HepG2 (cell line): ENCODE results near the gene TKTL1. TPM values are rescaled to one million over a fixed set of nuclear protein-coding genes. Genes with fewer than 3 reads are reported as not detected.

Source experiments
- ATAC-seq: fragments of 200-7000 bp; cut with Tn5 transposase; 3 replicates; pipeline ENCODE4 v1.9.1; 2020; ENCODE audit warnings: mild to moderate bottlenecking, moderate library complexity
- BruUV-seq: library from RNA; stranded (reverse); fragments of 400-500 nt; replicated peaks from 2 replicates; lab custom pipeline; 2021; lab: Mats Ljungman, UMichigan
- CTCF ChIA-PET: fragments of 300-600 bp; formaldehyde crosslinking; extraction: SDS; loops from one replicate; lab custom pipeline; 2021; ENCODE audit warnings: low total read pairs, inconsistent platforms, low intra/inter-chr PET ratio; lab: Yijun Ruan, JAX
- POLR2A ChIA-PET: fragments of 350-600 bp; sonication (Branson Sonifier 250); formaldehyde crosslinking; loops from one replicate; lab custom pipeline; 2020; ENCODE audit warnings: antibody characterized with exemption, inconsistent platforms; lab: Yijun Ruan, JAX
- DNase-seq: peaks from one replicate; pipeline ENCODE4 v3.0.0-alpha.2; 2015; ENCODE audit warnings: low spot score
- FAIRE-seq: peaks from 3 replicates; lab custom pipeline; 2011; peaks lifted over from hg19 to GRCh38; lab: Jason Lieb, UNC
- H2AFZ ChIP-seq: one replicate; pipeline ENCODE4 v1.6.1; 2011; ENCODE audit warnings: low read length, inconsistent platforms
- H3K27ac ChIP-seq: fragments of 300-600 bp; 3 replicates; pipeline ENCODE4 v1.8.0; 2011; ENCODE audit warnings: mixed run types, mild to moderate bottlenecking, mixed read lengths, low read length, inconsistent platforms; ENCODE audit not compliant: insufficient read depth; ENCODE audit errors: extremely low read length
- H3K27me3 ChIP-seq, 2 experiments: fragments of 200-600 bp in 1 of 2; 2 replicates in 1 of 2; 3 replicates in 1 of 2; pipeline versions ENCODE4 v1.6.0 to v1.8.0; 2011; ENCODE audit warnings: low read length in 2 of 2, mild to moderate bottlenecking in 2 of 2, moderate library complexity in 2 of 2, inconsistent platforms in 1 of 2; ENCODE audit not compliant: insufficient read depth in 2 of 2, control insufficient read depth in 1 of 2
- H3K36me3 ChIP-seq, 2 experiments: fragments of 200-600 bp in 1 of 2; replicated peaks in 1 of 2; 2 replicates in 1 of 2; 3 replicates in 1 of 2; pipeline versions ENCODE4 v1.5.1 to v1.8.0; 2011; ENCODE audit warnings: low read length in 2 of 2, inconsistent platforms in 1 of 2; ENCODE audit not compliant: insufficient read depth in 2 of 2, control insufficient read depth in 1 of 2
- H3K4me1 ChIP-seq: 2 replicates; pipeline ENCODE4 v1.5.1; 2012; ENCODE audit warnings: low read length, inconsistent platforms; ENCODE audit not compliant: insufficient read depth
- H3K4me2 ChIP-seq: 2 replicates; pipeline ENCODE4 v1.6.0; 2011; ENCODE audit warnings: low read depth, low read length, inconsistent platforms
- H3K4me3 ChIP-seq, 3 experiments: fragments of 200-600 bp in 1 of 3; sonication (generic), shearing (Covaris generic) in 1 of 3; replicated peaks in 1 of 3; 2 replicates each; pipeline ENCODE4 v1.5.1; 2011 to 2016; ENCODE audit warnings: low read length in 3 of 3, inconsistent platforms in 2 of 3, low read depth in 2 of 3, mild to moderate bottlenecking in 2 of 3, control low read depth in 1 of 3, mixed read lengths in 1 of 3; ENCODE audit not compliant: insufficient read depth in 1 of 3
- H3K79me2 ChIP-seq: one replicate; pipeline ENCODE4 v1.6.1; 2011; ENCODE audit warnings: low read length, inconsistent platforms; ENCODE audit not compliant: insufficient read depth
- H3K9ac ChIP-seq: 2 replicates; pipeline ENCODE4 v1.6.0; 2011; ENCODE audit warnings: mild to moderate bottlenecking, low read depth, low read length, inconsistent platforms; ENCODE audit not compliant: insufficient read depth
- H3K9me3 ChIP-seq: 2 replicates; pipeline ENCODE4 v1.5.1; 2012; ENCODE audit warnings: mild to moderate bottlenecking, low read length
- H4K20me1 ChIP-seq: 2 replicates; pipeline ENCODE4 v1.6.0; 2011; ENCODE audit warnings: inconsistent platforms, mild to moderate bottlenecking, low read length, moderate library complexity; ENCODE audit not compliant: insufficient read depth
- AGO2 ChIP-seq: fragments of 200-400 bp; formaldehyde crosslinking; optimal IDR thresholded peaks from 2 replicates; pipeline ENCODE3; 2017; ENCODE audit warnings: mild to moderate bottlenecking, low read depth, low read length, moderate library complexity
- MAFG ChIP-seq: sonication (generic); formaldehyde crosslinking; IDR thresholded peaks from 2 replicates; pipeline ENCODE4 v1.5.1; 2020; ENCODE audit warnings: mild to moderate bottlenecking, missing genetic modification reagents
- NCOA2 ChIP-seq: sonication (generic); formaldehyde crosslinking; IDR thresholded peaks from 2 replicates; pipeline ENCODE4 v1.8.0; 2022; ENCODE audit warnings: inconsistent platforms
- POLR2G ChIP-seq: fragments of 200-400 bp; formaldehyde crosslinking; IDR thresholded peaks from 2 replicates; pipeline ENCODE4 v1.6.1; 2018; ENCODE audit warnings: mild to moderate bottlenecking, low read depth, low read length, moderate library complexity
- SAFB2 ChIP-seq: sonication (generic); formaldehyde crosslinking; IDR thresholded peaks from 2 replicates; pipeline ENCODE4 v1.5.1; 2020; ENCODE audit warnings: missing genetic modification reagents, low read depth, mild to moderate bottlenecking, borderline replicate concordance
- ZBTB20 ChIP-seq: sonication (generic); formaldehyde crosslinking; IDR thresholded peaks from 2 replicates; pipeline ENCODE4 v1.8.1; 2023; ENCODE audit warnings: missing genetic modification reagents, low read depth, mild to moderate bottlenecking, borderline replicate concordance
- ZNF574 ChIP-seq: sonication (generic); formaldehyde crosslinking; IDR thresholded peaks from 2 replicates; pipeline ENCODE4 v1.4.0; 2020; ENCODE audit warnings: missing genetic modification reagents
- ZNF646 ChIP-seq: sonication (generic); formaldehyde crosslinking; IDR thresholded peaks from 2 replicates; pipeline ENCODE4 v1.9.0; 2021; ENCODE audit warnings: mild to moderate bottlenecking, missing genetic modification reagents
- WGBS: methylation state at CpG from one replicate; pipeline ENCODE4 v1.1.6; 2017; ENCODE audit warnings: low lambda C conversion rate; 5-methylcytosine and 5-hydroxymethylcytosine counted together
- in situ Hi-C: cut with HindIII; loops from 2 replicates; pipeline ENCODE4 v1.10.0; 2017; ENCODE audit warnings: low pct_unique_long_range_greater_than_20kb; ENCODE audit not compliant: extremely low pct_ligation_motif_present
- intact Hi-C: fragments of 100-400 bp; cut with micrococcal nuclease; formaldehyde crosslinking; loops from one replicate; pipeline ENCODE4 v1.10.0; 2022; ENCODE audit not compliant: unreplicated experiment
- polyA plus RNA-seq, 8 experiments: library from polyadenylated mRNA; depleted of rRNA in 3 of 8; stranded (reverse) in 7 of 8; unstranded in 1 of 8; fragments of >200 nt; fragmentation: Illumina TruSeq in 4 of 8; extraction: Trizol in 4 of 8; gene quantifications; 2 replicates each; pipeline versions ENCODE4 v1.2.1 to v1.2.3, GENCODE V29; 2011 to 2016; ENCODE audit warnings: low read depth in 4 of 8, missing spikeins in 1 of 8, mixed read lengths in 1 of 8; ENCODE audit not compliant: insufficient read depth in 1 of 8
- total RNA-seq, 5 experiments: library from RNA; depleted of rRNA; stranded (reverse); fragments of >200 nt; fragmentation: Illumina TruSeq; extraction: Trizol; gene quantifications; 2 replicates each; pipeline ENCODE4 v1.2.3, GENCODE V29; 2016; ENCODE audit warnings: low read depth in 1 of 5

Gene TKTL1
- total and polyA plus RNA-seq, 2 of the 13 experiments (the other 11 are each of a cell fraction or from before 2014, with no cell fraction given) = not detected

- Histone ChIP-seq H4K20me1 (no peaks in the 10 kb centered on the region), H3K4me2 (no peak overlapping the region), H3K27me3 (no peaks in the 10 kb centered on the region), H3K9me3 (no peaks in the 10 kb centered on the region), H3K36me3 (peaks cover 15 to 41% of the 10 kb centered on the region in 2 experiments; a peak in 4 of 5 replicates), H3K4me1 (peaks cover 1% of the 10 kb centered on the region; the same call in 1 of the 2 replicates), H3K79me2 (no peaks in the 10 kb centered on the region), H2AFZ (no peak overlapping the region), H3K9ac (no peak overlapping the region), H3K27ac (no peak overlapping the region), H3K4me3 (no peak overlapping the region)
- WGBS = no CpG with 5 or more reads among the region's 24 CpGs
- BruUV-seq = no TSS peak
- ChIA-PET CTCF (no interaction called here), POLR2A (interaction anchor here (1.5 kb wide), 1 partner anchor 12 kb away, joined by 4 read pairs; no protein-coding TSS in a partner anchor)
- FAIRE-seq (no peak), ATAC-seq (no peak), DNase-seq (no peak)
- in situ Hi-C loops = no loop called here
- intact Hi-C loops = no loop called here
- TF ChIP-seq ZBTB20 = no peak
- no peak for TF ChIP-seq MAFG (CRISPR knock-in tag)
- no peak for TF ChIP-seq NCOA2 (CRISPR knock-in tag)
- TF ChIP-seq AGO2 = peak; percentile 45
- TF ChIP-seq SAFB2 (CRISPR knock-in tag) = no peak
- no peak for TF ChIP-seq ZNF574 (CRISPR knock-in tag)
- TF ChIP-seq POLR2G = peak; percentile 25; the same call in 1 of the 2 replicates
- TF ChIP-seq ZNF646 (CRISPR knock-in tag) = no peak
- TF ChIP-seq, all 625 proteins: peak for 2
These were observed 57.7 kb downstream of the TKTL1 start for GRCh38 chrX:154353172-154353843.
